Retinal pigment epithelial cell (primary cell): ENCODE results near the gene CDK17.
A peak's percentile ranks its signal among the peaks of the same experiment; 100 is the strongest.
"Not testable (repeated sequence)": the region's sequence is repeated elsewhere in the genome, so short reads cannot be mapped to it uniquely, and the experiment has no call there.

ENCODE experiments used
- DNase-seq: peaks from one replicate; pipeline ENCODE4 v3.0.0-alpha.2; 2010; ENCODE audit warnings: low read depth
- H3K4me3 ChIP-seq: 2 replicates; pipeline ENCODE4 v1.5.1; 2011; ENCODE audit warnings: mild to moderate bottlenecking, low read length, control low read depth, moderate library complexity
- CTCF ChIP-seq: conservative IDR thresholded peaks from 2 replicates; pipeline ENCODE4 v1.5.1; 2011; ENCODE audit warnings: low read depth, low read length, control low read depth, inconsistent platforms

Gene CDK17

GRCh38 chr12:96398424-96399119, 1.7 kb downstream of the CDK17 start:
- H3K4me3 ChIP-seq: peak overlapping the region; percentile 96
- no peak for DNase-seq
- TF ChIP-seq CTCF: no peak

- H3K4me3 ChIP-seq: peak overlapping the region; percentile 96
- no peak for TF ChIP-seq CTCF
- no peak for DNase-seq
Observed at GRCh38 chr12:96397756-96398423, 2.3 kb downstream of the CDK17 start.

- no peak for DNase-seq
- H3K4me3 ChIP-seq: no peak overlapping the region
- no peak for TF ChIP-seq CTCF
Observed at GRCh38 chr12:96396914-96397313, 3.3 kb downstream of the CDK17 start.

- no peak for DNase-seq
- no peak overlapping the region for H3K4me3 ChIP-seq
- no peak for TF ChIP-seq CTCF
Observed at GRCh38 chr12:96396209-96396608, 4.0 kb downstream of the CDK17 start.

- H3K4me3 ChIP-seq: no peak overlapping the region
- DNase-seq: no peak
- no peak for TF ChIP-seq CTCF
Observed at GRCh38 chr12:96395236-96395635, 5.0 kb downstream of the CDK17 start.

GRCh38 chr12:96393229-96393628, 7.0 kb downstream of the CDK17 start:
- not testable (repeated sequence) for DNase-seq, H3K4me3 ChIP-seq

- no peak overlapping the region for H3K4me3 ChIP-seq
- no peak for TF ChIP-seq CTCF
- DNase-seq: no peak
Observed at GRCh38 chr12:96392397-96392796, 7.8 kb downstream of the CDK17 start.
